K562 (cell line): Measurements from ENCODE around the gene DOK4. TPM values are rescaled to one million over a fixed set of nuclear protein-coding genes. Genes with fewer than 3 reads are reported as not detected.

Source experiments
- BHLHE40 ChIP-seq: IDR thresholded peaks from 2 replicates; pipeline ENCODE4 v1.6.1; 2011; ENCODE audit warnings: low read length, improper control_type of control experiment
- BRD4 ChIP-seq: fragments of 200-600 bp; sonication (generic); IDR thresholded peaks from 2 replicates; pipeline ENCODE4 v1.6.1; 2017; ENCODE audit warnings: inconsistent platforms
- CBX3 ChIP-seq, 2 experiments: IDR thresholded peaks; 1 replicate in 1 of 2; 2 replicates in 1 of 2; pipeline ENCODE4 v1.6.1; 2012; ENCODE audit warnings: inconsistent platforms in 2 of 2, low read length in 2 of 2, borderline replicate concordance in 1 of 2, control low read depth in 1 of 2
- CHCHD3 ChIP-seq: fragments of 250-450 bp; sonication (Bioruptor Pico); IDR thresholded peaks from 2 replicates; pipeline ENCODE4 v2.1.2; 2022; ENCODE audit warnings: mild to moderate bottlenecking
- ELF1 ChIP-seq: fragments of 200-800 bp; sonication (Bioruptor generic); IDR thresholded peaks from 2 replicates; pipeline ENCODE4 v1.6.1; 2016; ENCODE audit warnings: missing genetic modification characterization, missing compliant biosample characterization
- ELF2 ChIP-seq: fragments of 250-450 bp; sonication (Bioruptor Pico); IDR thresholded peaks from 2 replicates; pipeline ENCODE4 v1.5.0; 2021; ENCODE audit warnings: mild to moderate bottlenecking
- ETV1 ChIP-seq: fragments of 450-650 bp; conservative IDR thresholded peaks from 2 replicates; pipeline ENCODE4 v1.6.1; 2016; ENCODE audit warnings: missing genetic modification characterization, control low read depth, low read depth, missing compliant biosample characterization
- FOXK2 ChIP-seq, 2 experiments: fragments of 450-650 bp; IDR thresholded peaks in 1 of 2; conservative IDR thresholded peaks in 1 of 2; 2 replicates each; pipeline ENCODE4 v1.6.1; 2016; ENCODE audit warnings: low read depth in 2 of 2, mild to moderate bottlenecking in 1 of 2
- HNRNPH1 ChIP-seq: fragments of 200-400 bp; formaldehyde crosslinking; optimal IDR thresholded peaks from 2 replicates; pipeline ENCODE3; 2017; ENCODE audit warnings: low read depth, mild to moderate bottlenecking, low read length, moderate library complexity
- KDM5B ChIP-seq: fragments of 200-600 bp; sonication (generic); IDR thresholded peaks from 2 replicates; pipeline ENCODE4 v1.6.1; 2012; ENCODE audit warnings: low read depth, mild to moderate bottlenecking, moderate library complexity, low read length, control low read depth, inconsistent platforms; ENCODE audit not compliant: insufficient replicate concordance
- NR2C2 ChIP-seq, 2 experiments: fragments of 200-800 bp in 1 of 2; sonication (Bioruptor generic) in 1 of 2; sonication (generic) in 1 of 2; formaldehyde crosslinking in 1 of 2; IDR thresholded peaks; 2 replicates each; pipeline versions ENCODE4 v1.6.1 to v1.8.0; 2016 to 2022; ENCODE audit warnings: mild to moderate bottlenecking in 1 of 2, missing compliant biosample characterization in 1 of 2, missing genetic modification characterization in 1 of 2, missing genetic modification reagents in 1 of 2
- PHF8 ChIP-seq: fragments of 200-600 bp; sonication (generic); IDR thresholded peaks from 2 replicates; pipeline ENCODE4 v1.6.1; 2012; ENCODE audit warnings: mixed run types, mild to moderate bottlenecking, inconsistent platforms, low read length, moderate library complexity, borderline replicate concordance
- POLR2AphosphoS2 ChIP-seq: IDR thresholded peaks from 2 replicates; pipeline ENCODE4 v1.6.1; 2012; ENCODE audit warnings: low read length, improper control_type of control experiment
- POLR3G ChIP-seq: IDR thresholded peaks from 2 replicates; pipeline ENCODE4 v1.6.1; 2011; ENCODE audit not compliant: insufficient read length, insufficient replicate concordance; ENCODE audit errors: extremely low read depth
- TBL1XR1 ChIP-seq, 2 experiments: IDR thresholded peaks; 2 replicates each; pipeline ENCODE4 v1.6.1; 2012; ENCODE audit warnings: improper control_type of control experiment in 2 of 2, low read length in 2 of 2, mild to moderate bottlenecking in 1 of 2
- TRIM24 ChIP-seq, 2 experiments: fragments of 450-650 bp; IDR thresholded peaks; 2 replicates each; pipeline ENCODE4 v1.6.1; 2016
- YY1 ChIP-seq, 3 experiments: IDR thresholded peaks; 2 replicates each; pipeline ENCODE4 v1.6.1; 2011; ENCODE audit warnings: low read length in 2 of 3, mild to moderate bottlenecking in 2 of 3, moderate library complexity in 2 of 3, borderline replicate concordance in 1 of 3, control low read depth in 1 of 3, low read depth in 1 of 3; ENCODE audit not compliant: insufficient read depth in 3 of 3, insufficient replicate concordance in 2 of 3, control insufficient read depth in 1 of 3, insufficient read length in 1 of 3; ENCODE audit errors: extremely low read depth in 1 of 3
- ZBTB8A ChIP-seq: fragments of 450-650 bp; IDR thresholded peaks from 2 replicates; pipeline ENCODE4 v1.6.1; 2018; ENCODE audit warnings: mild to moderate bottlenecking, moderate library complexity; ENCODE audit not compliant: partially characterized antibody
- ZNF146 ChIP-seq: IDR thresholded peaks from one replicate; pipeline ENCODE4 v1.6.1; 2018; ENCODE audit warnings: missing compliant biosample characterization; ENCODE audit not compliant: unreplicated experiment
- ZNF589 ChIP-seq: fragments of 200-800 bp; sonication (Bioruptor generic); IDR thresholded peaks from 2 replicates; pipeline ENCODE4 v1.6.1; 2016; ENCODE audit warnings: low read depth, missing genetic modification characterization, missing compliant biosample characterization
- ZNF696 ChIP-seq: fragments of 250-450 bp; sonication (Bioruptor Pico); conservative IDR thresholded peaks from 2 replicates; pipeline ENCODE4 v1.4.0; 2020; ENCODE audit warnings: mild to moderate bottlenecking, moderate library complexity
- polyA plus RNA-seq, 8 experiments: library from polyadenylated mRNA; depleted of rRNA in 4 of 8; stranded (reverse) in 5 of 8; unstranded in 3 of 8; fragments of >200 nt; fragmentation: Nextera tagmentation in 2 of 8; fragmentation: Illumina TruSeq in 1 of 8; extraction: Ambion mirVana in 2 of 8; extraction: Trizol in 1 of 8; gene quantifications; 2 replicates each; pipeline versions ENCODE4 v1.2.1 to v1.2.3, GENCODE V29; 2011 to 2014; ENCODE audit warnings: inconsistent platforms in 1 of 8, missing spikeins in 1 of 8
- total RNA-seq, 7 experiments: library from RNA; depleted of rRNA in 6 of 7; stranded (reverse); fragments of >200 nt in 6 of 7; fragmentation: Illumina TruSeq in 2 of 7; extraction: Trizol in 2 of 7; gene quantifications; 2 replicates each; pipeline versions ENCODE4 v1.2.1 to v1.2.3, GENCODE V29; 2011 to 2021; ENCODE audit warnings: low replicate concordance in 1 of 7
- TF ChIP-seq, protein P1 (sequence below): fragments of 450-650 bp; IDR thresholded peaks from 2 replicates; pipeline ENCODE4 v1.7.1; 2018; ENCODE audit warnings: mild to moderate bottlenecking, low read depth; ENCODE audit not compliant: partially characterized antibody
- TF ChIP-seq, protein P2 (sequence below): fragments of 450-650 bp; formaldehyde crosslinking; IDR thresholded peaks from 2 replicates; pipeline ENCODE4 v1.4.0; 2020; ENCODE audit warnings: mild to moderate bottlenecking, mixed read lengths

Gene DOK4
- total and polyA plus RNA-seq, 9 of the 15 experiments (the other 6 are each of a cell fraction or from before 2014, with no cell fraction given), result 0.10 to 14.4 (median 8.3) TPM

DNA sequence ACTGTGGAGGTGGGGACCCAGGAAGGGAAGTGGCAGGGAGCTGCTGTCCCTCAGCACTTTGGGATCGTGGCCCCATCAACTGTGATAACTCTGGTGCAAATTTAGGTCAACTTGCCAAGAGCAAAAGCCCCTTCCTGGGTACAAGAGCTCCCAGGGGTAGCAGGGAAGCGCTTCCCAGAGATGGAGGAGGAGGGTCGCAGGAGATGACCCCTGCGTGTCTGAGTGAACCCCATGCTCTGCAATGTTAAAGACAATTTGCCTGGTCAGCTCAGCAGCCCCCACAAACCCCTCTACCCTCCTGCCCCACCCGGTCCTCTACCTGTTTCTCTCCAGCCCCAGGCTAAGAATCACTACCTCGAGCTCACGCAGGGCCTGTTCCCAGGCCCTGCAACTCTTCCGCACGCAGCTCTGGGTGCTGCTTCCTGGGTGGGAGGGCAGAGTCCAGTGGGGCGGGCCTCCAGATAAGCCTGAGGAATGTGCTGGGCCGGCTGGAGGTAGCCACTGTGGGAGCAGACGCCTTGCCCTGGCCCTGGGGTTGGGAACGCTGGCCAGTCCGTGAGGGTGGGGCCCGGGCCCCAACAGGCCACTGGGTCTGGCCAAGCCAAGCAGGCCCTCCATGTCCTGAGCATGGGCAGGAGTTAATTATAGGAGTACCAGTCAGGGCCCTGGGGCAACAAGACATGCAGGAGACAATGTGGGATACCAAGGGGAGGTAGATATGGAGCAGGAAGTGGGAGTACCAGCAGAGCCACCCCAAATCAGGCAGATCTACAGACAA lies 6.1 kb downstream of the DOK4 start (continued):
- TF ChIP-seq, protein P1, sequence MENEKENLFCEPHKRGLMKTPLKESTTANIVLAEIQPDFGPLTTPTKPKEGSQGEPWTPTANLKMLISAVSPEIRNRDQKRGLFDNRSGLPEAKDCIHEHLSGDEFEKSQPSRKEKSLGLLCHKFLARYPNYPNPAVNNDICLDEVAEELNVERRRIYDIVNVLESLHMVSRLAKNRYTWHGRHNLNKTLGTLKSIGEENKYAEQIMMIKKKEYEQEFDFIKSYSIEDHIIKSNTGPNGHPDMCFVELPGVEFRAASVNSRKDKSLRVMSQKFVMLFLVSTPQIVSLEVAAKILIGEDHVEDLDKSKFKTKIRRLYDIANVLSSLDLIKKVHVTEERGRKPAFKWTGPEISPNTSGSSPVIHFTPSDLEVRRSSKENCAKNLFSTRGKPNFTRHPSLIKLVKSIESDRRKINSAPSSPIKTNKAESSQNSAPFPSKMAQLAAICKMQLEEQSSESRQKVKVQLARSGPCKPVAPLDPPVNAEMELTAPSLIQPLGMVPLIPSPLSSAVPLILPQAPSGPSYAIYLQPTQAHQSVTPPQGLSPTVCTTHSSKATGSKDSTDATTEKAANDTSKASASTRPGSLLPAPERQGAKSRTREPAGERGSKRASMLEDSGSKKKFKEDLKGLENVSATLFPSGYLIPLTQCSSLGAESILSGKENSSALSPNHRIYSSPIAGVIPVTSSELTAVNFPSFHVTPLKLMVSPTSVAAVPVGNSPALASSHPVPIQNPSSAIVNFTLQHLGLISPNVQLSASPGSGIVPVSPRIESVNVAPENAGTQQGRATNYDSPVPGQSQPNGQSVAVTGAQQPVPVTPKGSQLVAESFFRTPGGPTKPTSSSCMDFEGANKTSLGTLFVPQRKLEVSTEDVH, result no peak
- TF ChIP-seq BRD4 (no peak), ZNF146 (CRISPR knock-in tag) (no peak), NR2C2 (CRISPR knock-in tag; IDR thresholded peaks at IDR 0.05) (no peak), NR2C2 (tag; IDR thresholded peaks at IDR 0.05) (peak; percentile 66), PHF8 (peak; percentile 60; the same call in 1 of the 2 replicates), CHCHD3 (no peak), KDM5B (peak; percentile 41), ZBTB8A (no peak), CBX3 (IDR thresholded peaks at IDR 0.05; ENCODE audit: borderline replicate concordance in 1 of 2, low read length in 2 of 2) (no peak), HNRNPH1 (no peak), ELF1 (tag) (peak; percentile 84), ZNF696 (CRISPR knock-in tag) (no peak), POLR3G (no peak), POLR2AphosphoS2 (no peak), TBL1XR1 (IDR thresholded peaks at IDR 0.05; ENCODE audit: low read length in 2 of 2) (0 out of 4 replicates have a peak, but pooled peaks of 1 of the 2 experiments have one; percentile 8), ZNF589 (CRISPR knock-in tag) (no peak), FOXK2 (conservative IDR thresholded peaks at IDR 0.05 in 1 of 2, IDR thresholded peaks at IDR 0.05 in 1 of 2; ENCODE audit: low read depth in 2 of 2) (no peak; a peak in 1 of 4 replicates), ETV1 (no peak), BHLHE40 (peak; percentile 31; the same call in 1 of the 2 replicates), ELF2 (CRISPR knock-in tag) (no peak), TRIM24 (IDR thresholded peaks at IDR 0.05) (no peak), YY1 (IDR thresholded peaks at IDR 0.05; ENCODE audit: borderline replicate concordance in 1 of 3, control insufficient read depth in 1 of 3, extremely low read depth in 1 of 3, insufficient read depth in 3 of 3, insufficient read length in 1 of 3, insufficient replicate concordance in 2 of 3, low read depth in 1 of 3, low read length in 2 of 3) (no peak)
- TF ChIP-seq, protein P2, sequence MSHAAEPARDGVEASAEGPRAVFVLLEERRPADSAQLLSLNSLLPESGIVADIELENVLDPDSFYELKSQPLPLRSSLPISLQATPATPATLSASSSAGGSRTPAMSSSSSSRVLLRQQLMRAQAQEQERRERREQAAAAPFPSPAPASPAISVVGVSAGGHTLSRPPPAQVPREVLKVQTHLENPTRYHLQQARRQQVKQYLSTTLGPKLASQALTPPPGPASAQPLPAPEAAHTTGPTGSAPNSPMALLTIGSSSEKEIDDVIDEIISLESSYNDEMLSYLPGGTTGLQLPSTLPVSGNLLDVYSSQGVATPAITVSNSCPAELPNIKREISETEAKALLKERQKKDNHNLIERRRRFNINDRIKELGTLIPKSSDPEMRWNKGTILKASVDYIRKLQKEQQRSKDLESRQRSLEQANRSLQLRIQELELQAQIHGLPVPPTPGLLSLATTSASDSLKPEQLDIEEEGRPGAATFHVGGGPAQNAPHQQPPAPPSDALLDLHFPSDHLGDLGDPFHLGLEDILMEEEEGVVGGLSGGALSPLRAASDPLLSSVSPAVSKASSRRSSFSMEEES (CRISPR knock-in tag), result no peak
